Progenitor cell of endocrine pancreas (in vitro differentiated cells): ENCODE results near the gene SLC9C1. TPM values are rescaled to one million over a fixed set of nuclear protein-coding genes. Genes with fewer than 3 reads are reported as not detected.

Experiments used
- DNase-seq: peaks from one replicate; pipeline ENCODE4 v3.0.0; 2021; ENCODE audit warnings: low spot score; ENCODE audit not compliant: unreplicated experiment
- H3K27ac Mint-ChIP-seq: 2 replicates; pipeline ENCODE4 v1.8.0; 2021; ENCODE audit warnings: mild to moderate bottlenecking, moderate library complexity, mixed read lengths
- H3K27me3 Mint-ChIP-seq: 2 replicates; pipeline ENCODE4 v1.8.0; 2021; ENCODE audit warnings: mixed read lengths
- H3K36me3 Mint-ChIP-seq: 2 replicates; pipeline ENCODE4 v1.8.0; 2022; ENCODE audit warnings: mixed read lengths; ENCODE audit not compliant: insufficient read depth
- H3K4me1 Mint-ChIP-seq: 2 replicates; pipeline ENCODE4 v1.8.0; 2021; ENCODE audit warnings: low read depth, mixed read lengths
- H3K4me3 Mint-ChIP-seq: 2 replicates; pipeline ENCODE4 v1.8.0; 2021; ENCODE audit warnings: low read depth, mild to moderate bottlenecking, moderate library complexity, mixed read lengths
- H3K9me3 Mint-ChIP-seq: 2 replicates; pipeline ENCODE4 v1.8.0; 2021; ENCODE audit warnings: low read depth, mixed read lengths
- microRNA-seq: library from miRNA; unstranded; fragments of <30 nt; microRNA quantifications from one replicate; pipeline ENCODE4 v1.1.0, GENCODE V29; 2020; ENCODE audit warnings: borderline number of aligned reads; ENCODE audit not compliant: unreplicated experiment
- total RNA-seq: library from RNA; stranded (reverse); gene quantifications from 2 replicates; pipeline ENCODE4 v1.2.1, GENCODE V29; 2021
- TF ChIP-seq, protein P1 (sequence below): fragments of 200-600 bp; sonication (generic); IDR thresholded peaks from one replicate; pipeline ENCODE4 v1.5.0; 2021; ENCODE audit warnings: antibody characterized with exemption, mild to moderate bottlenecking; ENCODE audit not compliant: unreplicated experiment

The SLC9C1 gene
- total RNA-seq, 1 donor from 2014 or later, result 1.5 TPM

GRCh38 chr3:112090887-112091586 is 203.0 kb downstream of the SLC9C1 start:
- Mint-ChIP-seq H3K4me1 (peaks cover 57% of the 10 kb centered on the region), H3K27ac (peak overlapping the region; percentile 73), H3K27me3 (no peaks in the 10 kb centered on the region), H3K9me3 (no peaks in the 10 kb centered on the region), H3K4me3 (peak overlapping the region; percentile 25), H3K36me3 (peaks cover 5% of the 10 kb centered on the region)
- TF ChIP-seq, protein P1, sequence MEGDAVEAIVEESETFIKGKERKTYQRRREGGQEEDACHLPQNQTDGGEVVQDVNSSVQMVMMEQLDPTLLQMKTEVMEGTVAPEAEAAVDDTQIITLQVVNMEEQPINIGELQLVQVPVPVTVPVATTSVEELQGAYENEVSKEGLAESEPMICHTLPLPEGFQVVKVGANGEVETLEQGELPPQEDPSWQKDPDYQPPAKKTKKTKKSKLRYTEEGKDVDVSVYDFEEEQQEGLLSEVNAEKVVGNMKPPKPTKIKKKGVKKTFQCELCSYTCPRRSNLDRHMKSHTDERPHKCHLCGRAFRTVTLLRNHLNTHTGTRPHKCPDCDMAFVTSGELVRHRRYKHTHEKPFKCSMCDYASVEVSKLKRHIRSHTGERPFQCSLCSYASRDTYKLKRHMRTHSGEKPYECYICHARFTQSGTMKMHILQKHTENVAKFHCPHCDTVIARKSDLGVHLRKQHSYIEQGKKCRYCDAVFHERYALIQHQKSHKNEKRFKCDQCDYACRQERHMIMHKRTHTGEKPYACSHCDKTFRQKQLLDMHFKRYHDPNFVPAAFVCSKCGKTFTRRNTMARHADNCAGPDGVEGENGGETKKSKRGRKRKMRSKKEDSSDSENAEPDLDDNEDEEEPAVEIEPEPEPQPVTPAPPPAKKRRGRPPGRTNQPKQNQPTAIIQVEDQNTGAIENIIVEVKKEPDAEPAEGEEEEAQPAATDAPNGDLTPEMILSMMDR, result no peak
- DNase-seq, result no peak

Small RNAs within 50 kb of the gene (microRNA-seq; reads per million reads assigned to microRNA genes)
- gene MIR567, result not detected

Other genes starting within 250 kb of the SLC9C1 start
- 20.6 and 23.7 TPM in 2 replicates for gene C3orf52, start 207.8 kb downstream of the SLC9C1 start, total RNA-seq
- not detected in 2 replicates for gene GCSAM, start 161.0 kb downstream of the SLC9C1 start, total RNA-seq
- 37.4 and 42.1 TPM in 2 replicates for gene CD200, start 38.9 kb upstream of the SLC9C1 start, total RNA-seq
- not detected in 2 replicates for gene BTLA, start 205.3 kb upstream of the SLC9C1 start, total RNA-seq